Endothelial cell of umbilical vein (primary cell): Measurements from ENCODE around the gene RUBCN. TPM values are rescaled to one million over a fixed set of nuclear protein-coding genes. Genes with fewer than 3 reads are reported as not detected.

Source experiments
- BruUV-seq: library from RNA; stranded (reverse); fragments of 400-500 nt; replicated peaks from 2 replicates; lab custom pipeline; 2021; lab: Mats Ljungman, UMichigan
- CTCF ChIA-PET: fragments of 300-600, 350-600 bp; sonication (Branson Sonifier 250); formaldehyde crosslinking; loops from one replicate; lab custom pipeline; 2021; ENCODE audit warnings: antibody characterized with exemption, inconsistent platforms; lab: Charles Lee
- POLR2A ChIA-PET: fragments of 300-600, 350-600 bp; sonication (Branson Sonifier 250); formaldehyde crosslinking; loops from one replicate; lab custom pipeline; 2021; ENCODE audit warnings: antibody characterized with exemption, inconsistent platforms; lab: Charles Lee
- DNase-seq: peaks from one replicate; pipeline ENCODE4 v3.0.0-alpha.2; 2011; ENCODE audit warnings: low read depth, low spot score
- FAIRE-seq: peaks from 2 replicates; lab custom pipeline; 2011; peaks lifted over from hg19 to GRCh38; lab: Jason Lieb, UNC
- H2AFZ ChIP-seq: 2 replicates; pipeline ENCODE4 v1.6.0; 2012; ENCODE audit warnings: low read depth, low read length, control low read depth, inconsistent platforms
- H3K27ac ChIP-seq: 2 replicates; pipeline ENCODE4 v1.5.1; 2011; ENCODE audit warnings: low read depth, mild to moderate bottlenecking, control low read depth, low read length, moderate library complexity; ENCODE audit not compliant: insufficient read depth
- H3K27me3 ChIP-seq, 2 experiments: 2 replicates each; pipeline versions ENCODE4 v1.6.0 to v1.6.1; 2011; ENCODE audit warnings: low read length in 2 of 2, mixed read lengths in 1 of 2; ENCODE audit not compliant: control insufficient read depth in 2 of 2, insufficient read depth in 2 of 2
- H3K36me3 ChIP-seq, 2 experiments: 2 replicates in 1 of 2; 3 replicates in 1 of 2; pipeline ENCODE4 v1.5.1; 2011; ENCODE audit warnings: low read length in 2 of 2, mild to moderate bottlenecking in 1 of 2, moderate library complexity in 1 of 2; ENCODE audit not compliant: control insufficient read depth in 2 of 2, insufficient read depth in 2 of 2; ENCODE audit errors: extremely low read depth in 1 of 2
- H3K4me1 ChIP-seq: 3 replicates; pipeline ENCODE4 v1.5.1; 2011; ENCODE audit warnings: mild to moderate bottlenecking, low read length; ENCODE audit not compliant: control insufficient read depth, insufficient read depth; ENCODE audit errors: extremely low read depth
- H3K4me2 ChIP-seq: 2 replicates; pipeline ENCODE4 v1.6.1; 2011; ENCODE audit warnings: low read length, control low read depth, mixed read lengths; ENCODE audit not compliant: insufficient read depth
- H3K4me3 ChIP-seq, 3 experiments: fragments of 200-600 bp in 1 of 3; sonication (generic), shearing (Covaris generic) in 1 of 3; replicated peaks in 1 of 3; 2 replicates each; pipeline ENCODE4 v1.5.1; 2011 to 2016; ENCODE audit warnings: control low read depth in 3 of 3, low read length in 3 of 3, mild to moderate bottlenecking in 2 of 3, inconsistent platforms in 1 of 3, low read depth in 1 of 3, moderate library complexity in 1 of 3; ENCODE audit not compliant: insufficient read depth in 1 of 3
- H3K79me2 ChIP-seq: 2 replicates; pipeline ENCODE4 v1.6.0; 2012; ENCODE audit warnings: low read length, inconsistent platforms; ENCODE audit not compliant: control insufficient read depth, insufficient read depth
- H3K9ac ChIP-seq: replicated peaks from 2 replicates; pipeline ENCODE3; 2011; ENCODE audit warnings: low read length, control low read depth; ENCODE audit not compliant: insufficient read depth; ENCODE audit errors: extremely low read depth
- H3K9me1 ChIP-seq: replicated peaks from 3 replicates; pipeline ENCODE4 v1.6.0; 2011; ENCODE audit warnings: mild to moderate bottlenecking, low read length; ENCODE audit not compliant: control insufficient read depth, insufficient read depth; ENCODE audit errors: extremely low read depth
- H3K9me3 ChIP-seq: replicated peaks from 2 replicates; pipeline ENCODE4 v1.5.1; 2012; ENCODE audit warnings: low read length, inconsistent platforms; ENCODE audit not compliant: control insufficient read depth, insufficient read depth
- H4K20me1 ChIP-seq: replicated peaks from 2 replicates; pipeline ENCODE3; 2011; ENCODE audit warnings: mild to moderate bottlenecking, low read length; ENCODE audit not compliant: control insufficient read depth, insufficient read depth; ENCODE audit errors: extremely low read depth
- EZH2 ChIP-seq: IDR thresholded peaks from 2 replicates; pipeline ENCODE4 v1.6.1; 2012; ENCODE audit warnings: borderline replicate concordance, low read depth, mild to moderate bottlenecking, moderate library complexity, low read length, inconsistent platforms; ENCODE audit not compliant: severe bottlenecking
- FOS ChIP-seq: IDR thresholded peaks from 2 replicates; pipeline ENCODE4 v1.6.1; 2011; ENCODE audit warnings: mild to moderate bottlenecking, low read length, moderate library complexity, borderline replicate concordance; ENCODE audit not compliant: insufficient read depth
- GATA2 ChIP-seq: IDR thresholded peaks from 2 replicates; pipeline ENCODE4 v1.7.0; 2011; ENCODE audit warnings: low read depth, mild to moderate bottlenecking, moderate library complexity, mixed read lengths, low read length; ENCODE audit not compliant: insufficient read length, insufficient read depth
- JUN ChIP-seq: IDR thresholded peaks from 2 replicates; pipeline ENCODE4 v1.6.1; 2011; ENCODE audit warnings: borderline replicate concordance, low read depth; ENCODE audit not compliant: insufficient read length, insufficient read depth
- MYC ChIP-seq: IDR thresholded peaks from one replicate; pipeline ENCODE4 v1.6.1; 2011; ENCODE audit warnings: mild to moderate bottlenecking, low read depth, low read length
- POLR2A ChIP-seq: IDR thresholded peaks from 2 replicates; pipeline ENCODE4 v1.6.1; 2012; ENCODE audit warnings: low read depth, mild to moderate bottlenecking, control low read depth, low read length
- POLR2AphosphoS5 ChIP-seq: IDR thresholded peaks from 2 replicates; pipeline ENCODE4 v1.6.1; 2012; ENCODE audit warnings: low read depth, mild to moderate bottlenecking, control low read depth, low read length, moderate library complexity; ENCODE audit not compliant: insufficient read depth
- dilution Hi-C: fragments of 300-500 bp; cut with MboI; formaldehyde crosslinking; loops from one replicate; pipeline ENCODE4 v1.15.0; 2019; ENCODE audit warnings: low sequenced_read_pairs; ENCODE audit not compliant: extremely low pct_ligation_motif_present
- intact Hi-C: fragments of 100-400 bp; cut with micrococcal nuclease; formaldehyde crosslinking; loops from one replicate; pipeline ENCODE4 v1.10.0; 2022
- polyA plus RNA-seq, 4 experiments: library from polyadenylated mRNA; depleted of rRNA in 3 of 4; stranded (reverse) in 3 of 4; unstranded in 1 of 4; fragments of >200 nt; gene quantifications; 2 replicates each; pipeline versions ENCODE4 v1.2.1 to v1.2.3, GENCODE V29; 2011 to 2012; ENCODE audit warnings: missing spikeins in 1 of 4
- total RNA-seq: library from RNA; stranded (reverse); gene quantifications from 2 replicates; pipeline ENCODE4 v1.2.3, GENCODE V29; 2021
- TF ChIP-seq, protein P1 (sequence below), 2 donors: IDR thresholded peaks; 1 replicate in 1 of 2; 2 replicates in 1 of 2; pipeline ENCODE4 v1.5.1; 2011; ENCODE audit warnings: low read length in 2 of 2, mild to moderate bottlenecking in 2 of 2, moderate library complexity in 2 of 2, control low read depth in 1 of 2, inconsistent platforms in 1 of 2, low read depth in 1 of 2; ENCODE audit not compliant: insufficient read depth in 1 of 2; ENCODE audit errors: extremely low read depth in 1 of 2
- TF ChIP-seq, protein P2 (sequence below): IDR thresholded peaks from 2 replicates; pipeline ENCODE4 v1.6.1; 2011; ENCODE audit not compliant: insufficient read depth, insufficient read length

The RUBCN gene
- total and polyA plus RNA-seq, 2 donors (not counting 3 experiments of a cell fraction or from before 2014, with no cell fraction given) = 15.0 to 25.8 TPM

DNA sequence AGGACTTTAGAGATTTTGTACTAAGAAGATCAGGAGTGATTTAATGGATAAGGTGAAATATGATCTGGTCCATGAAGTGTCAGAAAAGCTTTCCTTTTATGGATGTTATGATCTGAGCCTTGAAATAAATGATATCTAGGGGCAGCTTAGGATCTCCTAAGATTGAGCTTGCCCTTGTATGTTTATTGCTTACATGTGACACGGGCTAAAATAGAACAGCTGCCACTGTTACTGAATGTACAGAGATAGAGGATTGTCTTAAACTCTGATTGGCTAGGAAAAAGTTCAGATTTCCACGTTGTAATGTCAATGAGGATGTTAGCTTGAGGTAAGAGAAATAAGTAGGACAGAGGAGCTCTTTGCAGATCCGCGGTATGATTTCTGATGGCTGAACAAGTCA lies 21.8 kb upstream of the RUBCN start:
- Histone ChIP-seq H3K9me1 (no peaks in the 10 kb centered on the region), H3K36me3 (peaks cover 2 to 4% of the 10 kb centered on the region in 2 experiments), H3K27me3 (no peaks in the 10 kb centered on the region), H3K27ac (no peak overlapping the region), H4K20me1 (peaks cover 4% of the 10 kb centered on the region), H2AFZ (no peak overlapping the region), H3K9ac (no peak overlapping the region), H3K79me2 (peaks cover 51% of the 10 kb centered on the region), H3K9me3 (no peaks in the 10 kb centered on the region), H3K4me2 (no peak overlapping the region), H3K4me1 (peaks cover 3% of the 10 kb centered on the region), H3K4me3 (no peak overlapping the region)
- DNase-seq = no peak
- dilution Hi-C loops (no loop called here), intact Hi-C loops (no loop called here)
- BruUV-seq = no TSS peak
- CTCF ChIA-PET = no interaction called here
- no peak for FAIRE-seq
- POLR2A ChIA-PET = no interaction called here
- no peak for TF ChIP-seq MYC
- TF ChIP-seq POLR2A = no peak
- TF ChIP-seq, protein P1, sequence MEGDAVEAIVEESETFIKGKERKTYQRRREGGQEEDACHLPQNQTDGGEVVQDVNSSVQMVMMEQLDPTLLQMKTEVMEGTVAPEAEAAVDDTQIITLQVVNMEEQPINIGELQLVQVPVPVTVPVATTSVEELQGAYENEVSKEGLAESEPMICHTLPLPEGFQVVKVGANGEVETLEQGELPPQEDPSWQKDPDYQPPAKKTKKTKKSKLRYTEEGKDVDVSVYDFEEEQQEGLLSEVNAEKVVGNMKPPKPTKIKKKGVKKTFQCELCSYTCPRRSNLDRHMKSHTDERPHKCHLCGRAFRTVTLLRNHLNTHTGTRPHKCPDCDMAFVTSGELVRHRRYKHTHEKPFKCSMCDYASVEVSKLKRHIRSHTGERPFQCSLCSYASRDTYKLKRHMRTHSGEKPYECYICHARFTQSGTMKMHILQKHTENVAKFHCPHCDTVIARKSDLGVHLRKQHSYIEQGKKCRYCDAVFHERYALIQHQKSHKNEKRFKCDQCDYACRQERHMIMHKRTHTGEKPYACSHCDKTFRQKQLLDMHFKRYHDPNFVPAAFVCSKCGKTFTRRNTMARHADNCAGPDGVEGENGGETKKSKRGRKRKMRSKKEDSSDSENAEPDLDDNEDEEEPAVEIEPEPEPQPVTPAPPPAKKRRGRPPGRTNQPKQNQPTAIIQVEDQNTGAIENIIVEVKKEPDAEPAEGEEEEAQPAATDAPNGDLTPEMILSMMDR (IDR thresholded peaks at IDR 0.05; ENCODE audit: extremely low read depth in 1 of 2, insufficient read depth in 1 of 2, low read depth in 1 of 2, low read length in 2 of 2) = no peak
- no peak for TF ChIP-seq FOS
- TF ChIP-seq POLR2AphosphoS5 = no peak
- TF ChIP-seq, protein P2, sequence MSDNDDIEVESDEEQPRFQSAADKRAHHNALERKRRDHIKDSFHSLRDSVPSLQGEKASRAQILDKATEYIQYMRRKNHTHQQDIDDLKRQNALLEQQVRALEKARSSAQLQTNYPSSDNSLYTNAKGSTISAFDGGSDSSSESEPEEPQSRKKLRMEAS = no peak
- no peak for TF ChIP-seq GATA2
- no peak for TF ChIP-seq JUN
- TF ChIP-seq EZH2 = no peak
